Activated CD4-positive, alpha-beta T cell treated with anti-CD3 and anti-CD28 coated beads, Interleukin-2, amount 10 ng/mL, durations not matched to agents 24 days and 14 days (primary cell): ENCODE measurements around the gene PRKCE. TPM values are rescaled to one million over a fixed set of nuclear protein-coding genes. Genes with fewer than 3 reads are reported as not detected.

Experiments
- DNase-seq: peaks from one replicate; pipeline ENCODE4 v3.0.0; 2022
- H3K27ac Mint-ChIP-seq: one replicate; pipeline ENCODE4 v1.8.0; 2022; ENCODE audit warnings: mild to moderate bottlenecking, mixed read lengths
- H3K27me3 Mint-ChIP-seq: one replicate; pipeline ENCODE4 v1.8.0; 2022; ENCODE audit warnings: mixed read lengths
- H3K36me3 Mint-ChIP-seq: one replicate; pipeline ENCODE4 v1.8.0; 2022; ENCODE audit warnings: low read depth, mild to moderate bottlenecking, mixed read lengths
- H3K4me1 Mint-ChIP-seq: one replicate; pipeline ENCODE4 v1.8.0; 2021; ENCODE audit warnings: mixed read lengths
- H3K4me3 Mint-ChIP-seq: one replicate; pipeline ENCODE4 v1.8.0; 2022; ENCODE audit warnings: mild to moderate bottlenecking, moderate library complexity, mixed read lengths
- H3K9me3 Mint-ChIP-seq: one replicate; pipeline ENCODE4 v1.8.0; 2021; ENCODE audit warnings: mixed read lengths
- intact Hi-C: fragments of 100-400 bp; cut with micrococcal nuclease; formaldehyde crosslinking; loops from one replicate; pipeline ENCODE4 v1.15.1; 2023
- total RNA-seq: library from RNA; stranded (reverse); gene quantifications from 2 replicates; pipeline ENCODE4 v1.2.3, GENCODE V29; 2022

Gene PRKCE
- total RNA-seq, 1 donor from 2014 or later = 13.5 TPM

DNA sequence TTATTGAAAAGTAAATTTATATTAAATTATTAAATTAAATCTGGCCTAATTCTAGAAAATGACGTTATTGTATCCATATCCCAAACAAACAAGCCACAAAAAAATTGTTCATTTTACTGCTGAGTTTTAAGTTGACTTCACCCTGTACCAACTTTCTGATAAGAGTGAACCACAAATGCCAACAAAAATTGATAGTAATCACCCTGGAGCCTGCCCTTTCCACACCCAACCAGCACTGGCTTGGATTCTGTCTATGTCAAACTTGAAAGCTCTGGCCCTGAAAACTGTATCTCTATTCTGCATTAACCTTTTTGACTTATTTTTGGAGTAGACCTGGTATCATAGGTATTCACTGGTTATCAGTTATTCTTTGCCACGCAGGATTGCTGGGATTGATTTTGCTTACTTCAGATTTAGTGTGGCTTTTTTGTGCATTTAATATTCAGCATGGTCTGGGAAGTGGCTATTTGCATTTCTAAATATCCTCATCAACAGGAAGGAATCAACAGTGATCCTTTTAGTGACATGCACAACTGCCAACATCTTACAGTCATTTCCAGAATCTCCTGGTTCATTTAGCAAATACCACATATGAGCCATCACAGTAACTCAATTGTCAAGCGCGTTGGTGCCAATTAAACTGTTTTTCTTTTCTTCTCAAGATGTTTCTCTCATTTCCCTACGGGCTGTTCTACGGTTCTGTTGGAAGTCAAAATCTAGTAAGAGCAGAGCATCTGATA lies 29.0 kb upstream of the PRKCE start:
- Mint-ChIP-seq H3K27me3 (peaks cover 25% of the 10 kb centered on the region), H3K36me3 (no peaks in the 10 kb centered on the region), H3K9me3 (no peaks in the 10 kb centered on the region), H3K4me3 (no peak overlapping the region), H3K27ac (no peak overlapping the region), H3K4me1 (peaks cover 6% of the 10 kb centered on the region)
- DNase-seq = no peak
- intact Hi-C loops = no loop called here

DNA sequence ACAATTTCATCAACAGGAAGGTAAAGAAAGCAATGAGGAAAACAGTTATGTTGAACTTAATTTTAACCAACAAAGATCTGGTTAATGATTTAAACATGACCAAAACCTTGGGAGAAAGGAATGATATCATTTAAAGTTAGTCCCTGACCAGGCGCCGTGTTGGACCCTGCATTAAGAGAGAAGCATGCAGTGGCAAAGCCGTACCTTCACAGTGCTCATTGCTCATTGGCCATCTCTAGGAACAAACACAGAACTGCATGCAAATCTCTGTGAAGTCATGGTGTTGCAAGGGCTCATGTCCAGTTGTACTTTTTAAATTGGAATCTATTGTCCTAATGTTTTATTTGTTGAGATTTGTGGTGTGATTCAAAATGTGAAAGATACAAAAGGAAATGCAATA lies 28.4 kb upstream of the PRKCE start:
- H3K4me3 Mint-ChIP-seq = no peak overlapping the region

DNA sequence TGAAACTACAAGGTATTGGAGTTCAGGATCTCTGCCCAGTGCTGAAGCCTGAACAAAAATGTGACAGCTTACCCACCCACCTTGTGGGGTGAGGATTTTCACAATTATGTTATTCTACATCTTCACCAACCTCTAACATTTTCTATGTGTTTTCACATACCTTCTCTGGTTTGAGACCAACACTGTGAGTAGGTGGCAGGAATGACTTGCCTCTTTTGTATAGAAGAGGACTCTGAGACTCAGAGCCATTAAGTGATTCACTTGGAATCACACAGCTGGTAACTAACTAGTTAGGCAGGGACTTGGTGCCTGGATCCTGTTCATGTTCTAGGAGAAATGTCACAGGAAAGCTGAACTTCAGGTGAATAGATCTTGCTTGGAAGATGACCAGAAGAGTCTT lies 25.7 kb upstream of the PRKCE start:
- Mint-ChIP-seq H3K27ac (no peak overlapping the region), H3K4me1 (peaks cover 3% of the 10 kb centered on the region), H3K27me3 (peaks cover 30% of the 10 kb centered on the region), H3K36me3 (no peaks in the 10 kb centered on the region), H3K4me3 (no peak overlapping the region), H3K9me3 (no peaks in the 10 kb centered on the region)
- intact Hi-C loops = no loop called here
- no peak for DNase-seq

More for the DNA sequence above, 28.4 kb upstream of the PRKCE start:
- DNase-seq = no peak
- H3K27ac Mint-ChIP-seq = no peak overlapping the region
- H3K9me3 Mint-ChIP-seq = no peaks in the 10 kb centered on the region
- peaks cover 6% of the 10 kb centered on the region for H3K4me1 Mint-ChIP-seq
- H3K36me3 Mint-ChIP-seq = no peaks in the 10 kb centered on the region
- intact Hi-C loops = no loop called here
- H3K27me3 Mint-ChIP-seq = peaks cover 25% of the 10 kb centered on the region

DNA sequence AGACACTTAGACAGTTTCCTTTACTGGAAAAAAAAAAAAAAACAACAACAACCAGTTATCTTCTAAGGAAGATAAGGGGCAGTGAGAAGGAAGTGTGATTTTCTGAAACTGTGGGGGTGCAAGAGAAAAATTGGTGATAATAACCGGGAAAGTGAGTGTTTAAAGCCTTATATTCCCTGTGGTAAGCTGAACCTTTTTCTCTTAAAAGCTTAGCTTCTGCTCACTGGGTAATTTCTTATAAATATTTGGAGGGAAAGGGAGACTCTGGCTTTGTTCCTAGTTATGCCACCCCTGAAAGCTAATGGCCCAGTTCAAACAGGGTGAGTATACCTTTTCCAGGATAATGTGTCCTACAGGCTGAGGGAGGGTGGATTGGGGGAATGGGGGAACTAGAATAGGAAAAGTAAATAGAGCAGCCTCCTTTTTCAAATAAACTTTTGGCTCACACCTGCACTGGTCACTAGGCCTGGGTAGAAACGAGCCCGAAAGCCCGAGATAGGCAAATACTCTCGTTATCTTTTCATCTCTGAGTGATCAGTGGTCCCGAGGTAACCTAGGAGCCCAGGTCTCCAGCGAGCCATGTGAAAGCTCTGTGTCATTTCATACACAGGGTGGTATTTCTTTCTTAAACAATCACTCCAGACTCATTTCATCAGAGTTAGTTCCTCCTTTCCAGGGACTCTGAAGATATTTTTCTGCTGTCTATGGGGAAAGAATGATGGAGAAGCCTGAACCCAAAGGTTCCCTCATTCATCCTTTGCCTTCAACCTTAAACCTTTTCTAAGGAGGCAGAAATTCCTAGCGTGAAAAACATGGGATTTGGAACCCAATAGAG lies 24.9 kb upstream of the PRKCE start:
- DNase-seq = no peak
- Mint-ChIP-seq H3K4me1 (peaks cover 3% of the 10 kb centered on the region), H3K9me3 (no peaks in the 10 kb centered on the region), H3K4me3 (no peak overlapping the region), H3K27ac (no peak overlapping the region), H3K27me3 (peaks cover 37% of the 10 kb centered on the region), H3K36me3 (no peaks in the 10 kb centered on the region)
- intact Hi-C loops = no loop called here

GRCh38 chr2:45627911-45628310 lies 23.6 kb upstream of the PRKCE start:
- Mint-ChIP-seq H3K36me3 (no peaks in the 10 kb centered on the region), H3K27me3 (peaks cover 42% of the 10 kb centered on the region), H3K27ac (no peak overlapping the region), H3K9me3 (no peaks in the 10 kb centered on the region), H3K4me1 (peaks cover under 1% of the 10 kb centered on the region), H3K4me3 (no peak overlapping the region)
- intact Hi-C loops = no loop called here
- DNase-seq = no peak

- Mint-ChIP-seq H3K27me3 (peaks cover 55% of the 10 kb centered on the region), H3K36me3 (no peaks in the 10 kb centered on the region), H3K4me1 (no peaks in the 10 kb centered on the region), H3K4me3 (no peak overlapping the region), H3K27ac (no peak overlapping the region), H3K9me3 (no peaks in the 10 kb centered on the region)
- intact Hi-C loops = no loop called here
- DNase-seq = no peak
These were observed 21.5 kb upstream of the PRKCE start for GRCh38 chr2:45629971-45630370.

GRCh38 chr2:45631319-45631718 lies 20.2 kb upstream of the PRKCE start:
- H3K27me3 Mint-ChIP-seq = peaks cover 55% of the 10 kb centered on the region
- no peak for DNase-seq
- H3K4me3 Mint-ChIP-seq = no peak overlapping the region
- H3K9me3 Mint-ChIP-seq = no peaks in the 10 kb centered on the region
- H3K27ac Mint-ChIP-seq = no peak overlapping the region
- intact Hi-C loops = no loop called here
- no peaks in the 10 kb centered on the region for H3K36me3 Mint-ChIP-seq
- no peaks in the 10 kb centered on the region for H3K4me1 Mint-ChIP-seq

DNA sequence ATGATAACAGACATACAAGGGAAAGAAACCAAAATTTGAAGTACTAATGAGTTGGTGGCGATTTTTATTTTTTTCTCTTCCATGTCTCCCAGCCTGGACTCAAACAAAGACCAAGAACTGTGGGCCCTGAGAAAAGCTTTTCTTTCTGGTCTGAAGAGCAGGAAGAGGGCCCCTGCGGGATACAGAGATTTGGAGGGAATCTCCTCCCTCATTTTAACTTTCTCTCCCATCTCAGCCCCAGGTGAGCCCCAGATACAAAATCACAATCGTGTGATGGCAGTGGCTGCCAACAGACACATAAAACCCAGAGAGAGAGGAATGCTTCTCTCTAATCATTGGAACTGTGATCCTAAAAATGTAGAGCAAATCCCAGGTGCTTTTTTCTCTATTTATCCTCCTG lies 19.5 kb upstream of the PRKCE start:
- Mint-ChIP-seq H3K9me3 (no peaks in the 10 kb centered on the region), H3K4me1 (no peaks in the 10 kb centered on the region), H3K27ac (no peak overlapping the region), H3K4me3 (no peak overlapping the region), H3K27me3 (peaks cover 54% of the 10 kb centered on the region), H3K36me3 (no peaks in the 10 kb centered on the region)
- DNase-seq = no peak
- intact Hi-C loops = no loop called here

- no peak for DNase-seq
- Mint-ChIP-seq H3K4me3 (no peak overlapping the region), H3K4me1 (peaks cover 2% of the 10 kb centered on the region), H3K27ac (no peak overlapping the region), H3K36me3 (no peaks in the 10 kb centered on the region), H3K27me3 (peaks cover 54% of the 10 kb centered on the region), H3K9me3 (no peaks in the 10 kb centered on the region)
- intact Hi-C loops = no loop called here
These were observed 17.3 kb upstream of the PRKCE start for GRCh38 chr2:45634223-45634622.

DNA sequence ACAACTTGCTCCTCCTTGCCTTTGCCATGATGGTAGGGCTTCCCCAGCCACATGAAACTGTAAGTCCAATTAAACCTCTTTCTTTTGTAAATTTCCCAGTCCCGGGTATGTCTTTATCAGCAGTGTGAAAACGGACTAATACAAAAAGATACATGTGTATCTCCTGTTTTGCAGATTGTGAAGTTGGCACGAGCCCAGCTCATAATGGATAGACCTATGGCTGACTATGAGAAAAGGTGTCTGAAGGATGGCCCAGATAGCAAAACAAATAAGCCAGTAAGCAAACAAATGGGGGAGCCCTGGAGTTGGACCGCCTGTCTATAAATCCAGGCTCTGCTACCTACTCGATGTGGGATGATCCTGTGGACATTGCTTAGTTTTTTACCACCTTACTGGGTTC lies 15.5 kb upstream of the PRKCE start:
- no peaks in the 10 kb centered on the region for H3K36me3 Mint-ChIP-seq
- H3K27ac Mint-ChIP-seq = no peak overlapping the region
- H3K9me3 Mint-ChIP-seq = no peaks in the 10 kb centered on the region
- intact Hi-C loops = no loop called here
- DNase-seq = no peak
- H3K27me3 Mint-ChIP-seq = peaks cover 51% of the 10 kb centered on the region
- H3K4me1 Mint-ChIP-seq = peaks cover 2% of the 10 kb centered on the region
- no peak overlapping the region for H3K4me3 Mint-ChIP-seq

DNA sequence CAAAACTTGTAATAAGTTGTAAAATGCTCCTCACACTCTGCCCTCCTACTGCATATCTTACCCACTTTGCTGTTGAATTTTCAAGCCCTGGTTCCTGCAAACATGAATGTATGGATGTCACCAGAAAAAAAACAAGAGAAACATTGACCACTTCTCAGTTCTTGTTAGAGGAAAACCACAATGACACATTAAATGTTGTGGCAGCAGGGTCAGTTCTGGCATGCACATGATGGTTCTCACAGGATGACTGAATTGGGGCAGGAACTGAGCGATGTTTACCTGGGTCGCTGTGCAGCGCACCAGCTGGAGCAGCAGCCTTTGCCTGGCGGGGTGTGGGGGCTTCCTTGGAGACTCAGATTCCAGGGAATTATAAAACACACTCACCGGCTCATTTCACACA lies 14.0 kb upstream of the PRKCE start:
- no peak for DNase-seq
- intact Hi-C loops = no loop called here
- Mint-ChIP-seq H3K36me3 (no peaks in the 10 kb centered on the region), H3K4me1 (peaks cover 5% of the 10 kb centered on the region), H3K27ac (no peak overlapping the region), H3K9me3 (no peaks in the 10 kb centered on the region), H3K27me3 (peaks cover 47% of the 10 kb centered on the region), H3K4me3 (no peak overlapping the region)

DNA sequence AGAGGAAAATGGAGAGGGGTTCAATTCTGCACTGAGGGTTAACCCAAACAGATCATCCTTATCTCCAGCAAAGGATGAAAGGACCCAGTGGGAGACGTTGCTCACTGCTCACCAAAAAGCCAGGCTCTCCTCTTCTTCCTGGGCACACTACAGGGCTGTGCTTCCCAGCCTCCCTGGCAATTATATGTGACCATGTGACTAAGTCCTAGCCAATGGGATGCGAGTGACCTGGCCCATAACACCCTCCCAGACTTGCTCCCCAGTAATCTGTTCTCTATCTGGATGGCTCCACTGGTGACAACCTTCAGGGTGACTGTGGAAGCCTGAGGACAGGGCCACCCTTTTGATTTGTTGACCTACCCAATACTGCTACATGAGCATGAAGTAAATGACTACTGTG lies 10.9 kb upstream of the PRKCE start:
- H3K27ac Mint-ChIP-seq = no peak overlapping the region
- no peak for DNase-seq
- no peaks in the 10 kb centered on the region for H3K9me3 Mint-ChIP-seq
- H3K4me1 Mint-ChIP-seq = peaks cover 12% of the 10 kb centered on the region
- no peaks in the 10 kb centered on the region for H3K36me3 Mint-ChIP-seq
- H3K27me3 Mint-ChIP-seq = peaks cover 41% of the 10 kb centered on the region
- intact Hi-C loops = loop anchor here (5.0 to 10.0 kb wide), 2 partner anchors 204 to 352 kb away; no protein-coding TSS in a partner anchor
- no peak overlapping the region for H3K4me3 Mint-ChIP-seq

GRCh38 chr2:45643095-45643494 lies 8.4 kb upstream of the PRKCE start:
- Mint-ChIP-seq H3K36me3 (no peaks in the 10 kb centered on the region), H3K27me3 (peaks cover 40% of the 10 kb centered on the region), H3K9me3 (no peaks in the 10 kb centered on the region), H3K27ac (no peak overlapping the region), H3K4me3 (peak overlapping the region; percentile 76), H3K4me1 (peaks cover 12% of the 10 kb centered on the region)
- intact Hi-C loops = loop anchor here (1.0 to 10.0 kb wide), 5 partner anchors 76 to 349 kb away; no protein-coding TSS in a partner anchor
- DNase-seq = no peak
